Esophagus mucosa (tissue), 1 donor: ENCODE measurements around the gene TASP1. TPM values are rescaled to one million over a fixed set of nuclear protein-coding genes. Genes with fewer than 3 reads are reported as not detected.

Experiments used
- ATAC-seq: fragments of 200-7000 bp; cut with Tn5 transposase; one replicate; pipeline ENCODE4 v1.9.1; 2020
- total RNA-seq: library from RNA; stranded (reverse); gene quantifications from one replicate; pipeline ENCODE4 v1.2.4, GENCODE V29; 2023
- donor health status: DM: yes; HTN: yes; CAD: no.

Gene TASP1
- total RNA-seq, 1 donor from 2014 or later: 6.5 TPM

- ATAC-seq: no peak
These were observed 296.9 kb downstream of the TASP1 start for GRCh38 chr20:13341737-13342393.

- no peak for ATAC-seq
These were observed 298.6 kb downstream of the TASP1 start for GRCh38 chr20:13340088-13340487.

Other genes starting within 250 kb of the TASP1 start
- 7.9 TPM for gene ESF1, start 146.0 kb upstream of the TASP1 start, total RNA-seq
- 17.7 TPM for gene NDUFAF5, start 146.1 kb upstream of the TASP1 start, total RNA-seq